Measurements from ENCODE around the gene COP1. TPM values are rescaled to one million over a fixed set of nuclear protein-coding genes. Genes with fewer than 3 reads are reported as not detected.
"Not testable (repeated sequence)": the region's sequence is repeated elsewhere in the genome, so short reads cannot be mapped to it uniquely, and the experiment has no call there.

Gene COP1
- total RNA-seq, 1 experiment from 2014 or later = 71.0 TPM

GRCh38 chr1:175992202-175992601 is 214.9 kb downstream of the COP1 start:
- not testable (repeated sequence) for H3K4me1 ChIP-seq (ENCODE audit: low read length); H4K20me1 ChIP-seq (ENCODE audit: insufficient read depth, low read depth, low read length); DNase-seq; H3K79me2 ChIP-seq (ENCODE audit: low read length); H3K4me3 ChIP-seq (ENCODE audit: low read length); H3K9me3 ChIP-seq (ENCODE audit: low read length); H3K4me2 ChIP-seq (ENCODE audit: low read depth, low read length, poor library complexity, severe bottlenecking); H2AFZ ChIP-seq (ENCODE audit: low read length); H3K27ac ChIP-seq (ENCODE audit: low read length); H3K9ac ChIP-seq (ENCODE audit: low read length); H3K9me2 ChIP-seq (replicated peaks; ENCODE audit: insufficient read depth, low read length); H3K27me3 ChIP-seq (ENCODE audit: low read length)
- H3K36me3 ChIP-seq (ENCODE audit: insufficient read depth, low read length) = peaks cover 24% of the 10 kb centered on the region

DNA sequence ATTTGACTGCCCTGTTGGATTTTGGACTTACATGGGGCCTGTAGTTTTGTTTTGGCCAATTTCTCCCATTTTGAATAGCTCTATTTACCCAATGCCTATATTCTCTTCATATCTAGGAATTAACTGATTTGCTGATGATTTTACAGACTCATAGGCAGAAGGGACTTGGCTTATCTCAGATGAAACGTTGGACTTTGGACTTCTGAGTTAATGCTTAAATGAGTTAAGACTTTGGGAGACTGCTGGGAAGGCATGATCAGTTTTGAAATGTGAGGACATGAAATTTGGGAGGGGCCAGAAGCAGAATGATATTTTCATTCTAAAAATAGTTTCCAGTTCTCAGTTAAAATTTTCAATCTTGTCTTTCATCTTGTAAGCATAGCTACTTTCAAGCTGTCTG is 222.3 kb downstream of the COP1 start:
- Histone ChIP-seq H3K4me2 (ENCODE audit: low read depth, low read length, poor library complexity, severe bottlenecking) (no peak overlapping the region), H3K4me3 (ENCODE audit: low read length) (no peak overlapping the region), H3K79me2 (ENCODE audit: low read length) (peaks cover 11% of the 10 kb centered on the region), H3K27me3 (ENCODE audit: low read length) (no peaks in the 10 kb centered on the region), H3K4me1 (ENCODE audit: low read length) (no peaks in the 10 kb centered on the region), H3K36me3 (ENCODE audit: insufficient read depth, low read length) (peaks cover 53% of the 10 kb centered on the region), H3K9me3 (ENCODE audit: low read length) (no peaks in the 10 kb centered on the region; the same call in 1 of the 2 replicates), H4K20me1 (ENCODE audit: insufficient read depth, low read depth, low read length) (no peaks in the 10 kb centered on the region), H3K27ac (ENCODE audit: low read length) (no peak overlapping the region), H3K9ac (ENCODE audit: low read length) (no peak overlapping the region), H2AFZ (ENCODE audit: low read length) (no peak overlapping the region), H3K9me2 (replicated peaks; ENCODE audit: insufficient read depth, low read length) (no peaks in the 10 kb centered on the region)
- no peak for DNase-seq

DNA sequence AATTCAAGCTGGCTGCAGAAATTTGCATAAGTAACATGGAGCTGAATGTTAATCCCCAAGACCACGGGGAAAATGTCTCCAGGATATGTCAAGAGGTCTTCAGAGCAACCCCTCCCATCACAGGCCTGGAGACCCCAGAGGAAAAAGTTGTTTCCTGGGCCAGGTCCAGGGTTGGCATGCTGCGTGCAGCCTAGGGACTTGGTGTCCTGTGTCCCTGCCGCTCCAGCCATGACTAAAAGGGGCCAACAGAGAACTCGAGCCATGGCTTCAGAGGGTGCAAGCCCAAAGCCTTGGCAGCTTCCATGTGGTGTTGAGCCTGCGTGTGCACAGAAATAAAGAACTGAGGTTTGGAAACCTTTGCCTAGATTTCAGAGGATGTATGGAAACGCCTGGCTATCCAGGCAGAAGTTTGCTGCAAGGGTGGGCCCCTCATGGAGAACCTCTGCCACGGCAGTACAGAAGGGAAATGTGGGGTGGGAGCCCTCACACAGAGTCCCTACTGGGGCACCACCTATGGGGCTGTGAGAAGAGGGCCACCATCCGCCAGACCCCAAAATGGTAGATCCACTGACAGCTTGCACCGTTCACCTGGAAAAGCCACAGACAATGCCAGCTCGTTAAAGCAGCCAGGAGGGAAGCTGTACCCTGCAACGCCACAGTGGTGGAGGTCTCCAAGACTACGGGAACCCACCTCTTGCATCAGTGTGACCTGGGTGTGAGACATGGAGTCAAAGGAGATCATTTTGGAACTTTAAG is 222.9 kb downstream of the COP1 start:
- H3K4me3 ChIP-seq (ENCODE audit: low read length) = no peak overlapping the region
- H3K9ac ChIP-seq (ENCODE audit: low read length) = no peak overlapping the region
- peaks cover 50% of the 10 kb centered on the region for H3K36me3 ChIP-seq (ENCODE audit: insufficient read depth, low read length)
- no peaks in the 10 kb centered on the region for H3K27me3 ChIP-seq (ENCODE audit: low read length)
- H2AFZ ChIP-seq (ENCODE audit: low read length) = no peak overlapping the region
- H3K9me2 ChIP-seq (replicated peaks; ENCODE audit: insufficient read depth, low read length) = no peaks in the 10 kb centered on the region
- H4K20me1 ChIP-seq (ENCODE audit: insufficient read depth, low read depth, low read length) = no peaks in the 10 kb centered on the region
- H3K27ac ChIP-seq (ENCODE audit: low read length) = no peak overlapping the region
- H3K9me3 ChIP-seq (ENCODE audit: low read length) = no peaks in the 10 kb centered on the region; the same call in 1 of the 2 replicates
- no peaks in the 10 kb centered on the region for H3K4me1 ChIP-seq (ENCODE audit: low read length)
- DNase-seq = no peak
- H3K79me2 ChIP-seq (ENCODE audit: low read length) = peaks cover 14% of the 10 kb centered on the region
- H3K4me2 ChIP-seq (ENCODE audit: low read depth, low read length, poor library complexity, severe bottlenecking) = no peak overlapping the region

- H3K4me2 ChIP-seq (ENCODE audit: low read depth, low read length, poor library complexity, severe bottlenecking); H2AFZ ChIP-seq (ENCODE audit: low read length); DNase-seq; H4K20me1 ChIP-seq (ENCODE audit: insufficient read depth, low read depth, low read length); H3K27me3 ChIP-seq (ENCODE audit: low read length); H3K9ac ChIP-seq (ENCODE audit: low read length); H3K4me1 ChIP-seq (ENCODE audit: low read length); H3K9me3 ChIP-seq (ENCODE audit: low read length); H3K4me3 ChIP-seq (ENCODE audit: low read length); H3K9me2 ChIP-seq (replicated peaks; ENCODE audit: insufficient read depth, low read length); H3K27ac ChIP-seq (ENCODE audit: low read length): not testable (repeated sequence)
- peaks cover 22% of the 10 kb centered on the region for H3K79me2 ChIP-seq (ENCODE audit: low read length)
- peaks cover 44% of the 10 kb centered on the region for H3K36me3 ChIP-seq (ENCODE audit: insufficient read depth, low read length)
These were observed 223.7 kb downstream of the COP1 start for GRCh38 chr1:175983363-175983762.

- no peak overlapping the region for H2AFZ ChIP-seq (ENCODE audit: low read length)
- H3K79me2 ChIP-seq (ENCODE audit: low read length) = peaks cover 37% of the 10 kb centered on the region
These were observed 226.0 kb downstream of the COP1 start for GRCh38 chr1:175981128-175981527.

DNA sequence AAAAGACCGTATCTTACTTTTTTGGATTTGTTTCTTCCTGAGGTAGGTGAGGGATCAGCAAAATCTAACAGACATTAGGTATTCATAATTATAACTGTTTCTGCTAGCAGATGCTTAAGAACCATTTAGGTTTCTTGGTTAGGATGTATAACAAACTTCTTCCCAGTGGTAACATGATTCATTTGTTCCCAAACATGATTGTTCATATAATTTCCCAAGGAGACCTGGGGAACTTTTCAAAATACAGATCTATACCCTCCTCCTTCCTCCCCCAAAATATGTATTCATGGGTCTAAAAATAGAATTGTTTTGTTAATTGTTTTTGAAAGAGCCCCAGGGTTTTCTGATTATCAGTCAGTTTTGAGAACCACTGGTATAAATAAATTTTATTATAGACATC is 228.2 kb downstream of the COP1 start:
- H3K27me3 ChIP-seq (ENCODE audit: low read length) = no peaks in the 10 kb centered on the region
- H3K9me2 ChIP-seq (replicated peaks; ENCODE audit: insufficient read depth, low read length) = no peaks in the 10 kb centered on the region
- peaks cover 43% of the 10 kb centered on the region for H3K79me2 ChIP-seq (ENCODE audit: low read length)
- no peaks in the 10 kb centered on the region; the same call in 1 of the 2 replicates for H3K9me3 ChIP-seq (ENCODE audit: low read length)
- H3K4me3 ChIP-seq (ENCODE audit: low read length) = no peak overlapping the region
- H3K27ac ChIP-seq (ENCODE audit: low read length) = no peak overlapping the region
- DNase-seq = no peak
- H3K36me3 ChIP-seq (ENCODE audit: insufficient read depth, low read length) = peaks cover 9% of the 10 kb centered on the region
- no peaks in the 10 kb centered on the region for H4K20me1 ChIP-seq (ENCODE audit: insufficient read depth, low read depth, low read length)
- H2AFZ ChIP-seq (ENCODE audit: low read length) = no peak overlapping the region
- H3K4me2 ChIP-seq (ENCODE audit: low read depth, low read length, poor library complexity, severe bottlenecking) = no peak overlapping the region
- H3K9ac ChIP-seq (ENCODE audit: low read length) = no peak overlapping the region
- H3K4me1 ChIP-seq (ENCODE audit: low read length) = peaks cover 13% of the 10 kb centered on the region

More at GRCh38 chr1:175981128-175981527, 226.0 kb downstream of the COP1 start:
- Histone ChIP-seq H3K4me1 (ENCODE audit: low read length) (peaks cover 13% of the 10 kb centered on the region), H3K9me3 (ENCODE audit: low read length) (no peaks in the 10 kb centered on the region; the same call in 1 of the 2 replicates), H3K27ac (ENCODE audit: low read length) (no peak overlapping the region), H3K9ac (ENCODE audit: low read length) (no peak overlapping the region), H3K27me3 (ENCODE audit: low read length) (no peaks in the 10 kb centered on the region), H4K20me1 (ENCODE audit: insufficient read depth, low read depth, low read length) (no peaks in the 10 kb centered on the region), H3K36me3 (ENCODE audit: insufficient read depth, low read length) (peaks cover 28% of the 10 kb centered on the region), H3K9me2 (replicated peaks; ENCODE audit: insufficient read depth, low read length) (no peaks in the 10 kb centered on the region), H3K4me2 (ENCODE audit: low read depth, low read length, poor library complexity, severe bottlenecking) (no peak overlapping the region), H3K4me3 (ENCODE audit: low read length) (no peak overlapping the region)
- no peak for DNase-seq

- peaks cover 6% of the 10 kb centered on the region; the same call in 1 of the 2 replicates for H3K36me3 ChIP-seq (ENCODE audit: insufficient read depth, low read length)
- H3K4me1 ChIP-seq (ENCODE audit: low read length) = peaks cover 13% of the 10 kb centered on the region
- no peak for DNase-seq
- peaks cover 43% of the 10 kb centered on the region for H3K79me2 ChIP-seq (ENCODE audit: low read length)
- H4K20me1 ChIP-seq (ENCODE audit: insufficient read depth, low read depth, low read length) = no peaks in the 10 kb centered on the region
- H3K9ac ChIP-seq (ENCODE audit: low read length) = no peak overlapping the region
- no peak overlapping the region for H3K4me3 ChIP-seq (ENCODE audit: low read length)
- no peaks in the 10 kb centered on the region for H3K27me3 ChIP-seq (ENCODE audit: low read length)
- H3K9me3 ChIP-seq (ENCODE audit: low read length) = no peaks in the 10 kb centered on the region
- no peak overlapping the region for H2AFZ ChIP-seq (ENCODE audit: low read length)
- H3K4me2 ChIP-seq (ENCODE audit: low read depth, low read length, poor library complexity, severe bottlenecking) = no peak overlapping the region
- H3K27ac ChIP-seq (ENCODE audit: low read length) = no peak overlapping the region
- H3K9me2 ChIP-seq (replicated peaks; ENCODE audit: insufficient read depth, low read length) = no peaks in the 10 kb centered on the region
These were observed 228.6 kb downstream of the COP1 start for GRCh38 chr1:175978476-175978875.

DNA sequence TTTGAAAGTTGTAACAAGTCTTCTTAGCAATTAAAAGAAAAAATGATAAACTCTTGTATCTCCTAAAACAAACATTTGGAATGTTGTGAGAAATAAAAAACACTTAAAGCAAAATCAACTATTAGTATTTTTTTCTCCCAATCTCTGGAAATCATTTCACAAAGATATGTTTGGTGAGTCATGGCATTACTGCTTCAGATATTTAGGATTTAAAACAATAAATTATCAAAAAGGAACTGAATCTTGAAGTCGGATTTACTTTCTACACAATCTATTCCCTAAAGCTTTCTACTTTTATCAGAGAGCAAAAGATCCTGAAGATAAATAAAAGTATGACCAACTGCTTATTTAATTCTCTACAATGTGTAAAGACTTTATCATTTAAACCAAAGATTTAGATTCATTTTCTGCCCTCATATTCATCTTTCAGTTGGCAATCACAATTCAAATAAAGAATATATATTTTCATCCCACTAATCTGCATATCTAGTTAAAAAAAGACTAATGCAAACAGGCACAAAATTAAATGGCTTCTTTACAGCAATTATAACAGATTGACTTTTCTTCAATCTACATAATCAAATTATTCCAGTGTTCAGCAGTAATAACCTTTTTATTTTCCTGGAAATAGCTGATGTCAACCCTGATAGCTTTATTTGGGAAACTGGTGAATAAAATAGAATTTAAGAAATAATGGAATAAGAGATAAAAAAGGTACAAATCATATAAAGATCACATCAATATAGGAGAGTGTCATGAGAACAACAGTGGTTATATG is 230.0 kb downstream of the COP1 start:
- no peaks in the 10 kb centered on the region for H4K20me1 ChIP-seq (ENCODE audit: insufficient read depth, low read depth, low read length)
- no peaks in the 10 kb centered on the region for H3K9me3 ChIP-seq (ENCODE audit: low read length)
- no peaks in the 10 kb centered on the region for H3K36me3 ChIP-seq (ENCODE audit: insufficient read depth, low read length)
- no peak overlapping the region for H3K4me2 ChIP-seq (ENCODE audit: low read depth, low read length, poor library complexity, severe bottlenecking)
- no peak overlapping the region for H3K9ac ChIP-seq (ENCODE audit: low read length)
- H3K4me1 ChIP-seq (ENCODE audit: low read length) = peaks cover 13% of the 10 kb centered on the region
- DNase-seq = no peak
- H3K4me3 ChIP-seq (ENCODE audit: low read length) = no peak overlapping the region
- H3K9me2 ChIP-seq (replicated peaks; ENCODE audit: insufficient read depth, low read length) = no peaks in the 10 kb centered on the region
- no peak overlapping the region for H2AFZ ChIP-seq (ENCODE audit: low read length)
- H3K79me2 ChIP-seq (ENCODE audit: low read length) = peaks cover 43% of the 10 kb centered on the region
- H3K27ac ChIP-seq (ENCODE audit: low read length) = no peak overlapping the region
- no peaks in the 10 kb centered on the region for H3K27me3 ChIP-seq (ENCODE audit: low read length)

Measured in Karpas-422 (cell line).